ENCODE measurements around the gene RPL31.

GRCh38 chr2:101030866-101031554 is 28.9 kb downstream of the RPL31 start:
- no peak for TF ChIP-seq ZBTB33 (IDR thresholded peaks at IDR 0.05; ENCODE audit: borderline replicate concordance, low read depth)
- TF ChIP-seq, protein P1, sequence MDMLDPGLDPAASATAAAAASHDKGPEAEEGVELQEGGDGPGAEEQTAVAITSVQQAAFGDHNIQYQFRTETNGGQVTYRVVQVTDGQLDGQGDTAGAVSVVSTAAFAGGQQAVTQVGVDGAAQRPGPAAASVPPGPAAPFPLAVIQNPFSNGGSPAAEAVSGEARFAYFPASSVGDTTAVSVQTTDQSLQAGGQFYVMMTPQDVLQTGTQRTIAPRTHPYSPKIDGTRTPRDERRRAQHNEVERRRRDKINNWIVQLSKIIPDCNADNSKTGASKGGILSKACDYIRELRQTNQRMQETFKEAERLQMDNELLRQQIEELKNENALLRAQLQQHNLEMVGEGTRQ (IDR thresholded peaks at IDR 0.05; ENCODE audit: borderline replicate concordance, low read depth, low read length) = no peak

Data from SK-N-SH (cell line).